GM18498 (cell line): Measurements from ENCODE around the gene SLC25A13.

Experiments
- ATAC-seq: cut with Tn5 transposase; IDR thresholded peaks from one replicate; pipeline ENCODE4 v1.9.1; 2021; ENCODE audit warnings: mild to moderate bottlenecking, moderate library complexity; ENCODE audit not compliant: unreplicated experiment

The SLC25A13 gene

GRCh38 chr7:96244992-96245292 is 77.0 kb downstream of the SLC25A13 start:
- no peak for ATAC-seq

DNA sequence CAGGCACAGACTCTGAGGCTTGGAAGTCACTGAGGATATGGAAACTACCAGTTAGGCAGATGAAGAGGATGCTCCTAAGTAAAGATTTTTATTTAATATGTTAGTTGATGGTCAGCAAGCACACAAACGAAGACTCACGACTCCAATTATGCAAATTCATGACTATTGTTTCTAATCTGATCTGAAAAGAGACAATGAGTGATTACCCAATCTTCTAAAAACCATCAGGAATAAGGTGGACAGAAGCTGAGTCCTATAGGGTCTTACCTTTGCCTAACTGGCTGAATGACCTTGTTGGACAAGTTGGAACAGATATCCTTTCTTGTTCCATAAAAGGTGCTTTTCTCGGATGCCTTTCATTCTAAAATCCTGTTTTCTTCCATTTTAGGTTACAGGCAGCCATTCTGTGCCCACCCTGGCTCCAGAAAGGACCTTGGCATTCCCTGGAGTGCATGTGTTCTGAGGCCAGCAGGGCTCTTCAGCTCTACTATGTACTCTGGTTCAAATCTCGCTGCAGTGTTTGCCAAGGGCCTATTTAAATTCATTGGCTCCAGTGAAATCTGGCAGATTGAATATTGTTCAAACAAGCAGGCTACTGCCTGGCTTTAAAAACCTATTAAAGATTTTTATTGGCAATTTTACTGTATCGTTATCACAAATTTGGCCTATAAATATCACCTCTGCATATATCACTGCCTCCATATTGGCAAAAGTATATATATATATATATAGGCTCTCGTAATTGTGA is 77.5 kb downstream of the SLC25A13 start:
- no peak for ATAC-seq

- ATAC-seq, result no peak
Observed at GRCh38 chr7:96243241-96243640, 78.7 kb downstream of the SLC25A13 start.

DNA sequence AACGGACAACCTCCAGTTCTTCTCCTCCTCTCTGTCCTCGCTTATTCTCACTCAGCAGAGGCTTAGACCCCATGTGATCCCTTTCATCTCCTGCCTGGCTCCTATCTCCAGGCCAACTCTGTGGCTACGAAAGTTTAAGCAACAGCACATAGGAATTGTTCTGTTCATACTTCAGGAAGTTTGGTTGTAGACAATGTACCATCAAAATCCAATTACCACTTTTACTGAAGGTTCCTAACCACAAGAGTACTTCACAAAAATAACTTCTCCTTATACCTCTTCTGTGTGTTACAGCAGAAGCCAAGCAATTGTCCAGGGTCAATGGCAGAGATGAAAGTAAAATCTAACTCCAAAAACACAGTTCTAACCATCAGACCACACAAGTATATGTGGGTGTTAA is 80.0 kb downstream of the SLC25A13 start:
- no peak for ATAC-seq

DNA sequence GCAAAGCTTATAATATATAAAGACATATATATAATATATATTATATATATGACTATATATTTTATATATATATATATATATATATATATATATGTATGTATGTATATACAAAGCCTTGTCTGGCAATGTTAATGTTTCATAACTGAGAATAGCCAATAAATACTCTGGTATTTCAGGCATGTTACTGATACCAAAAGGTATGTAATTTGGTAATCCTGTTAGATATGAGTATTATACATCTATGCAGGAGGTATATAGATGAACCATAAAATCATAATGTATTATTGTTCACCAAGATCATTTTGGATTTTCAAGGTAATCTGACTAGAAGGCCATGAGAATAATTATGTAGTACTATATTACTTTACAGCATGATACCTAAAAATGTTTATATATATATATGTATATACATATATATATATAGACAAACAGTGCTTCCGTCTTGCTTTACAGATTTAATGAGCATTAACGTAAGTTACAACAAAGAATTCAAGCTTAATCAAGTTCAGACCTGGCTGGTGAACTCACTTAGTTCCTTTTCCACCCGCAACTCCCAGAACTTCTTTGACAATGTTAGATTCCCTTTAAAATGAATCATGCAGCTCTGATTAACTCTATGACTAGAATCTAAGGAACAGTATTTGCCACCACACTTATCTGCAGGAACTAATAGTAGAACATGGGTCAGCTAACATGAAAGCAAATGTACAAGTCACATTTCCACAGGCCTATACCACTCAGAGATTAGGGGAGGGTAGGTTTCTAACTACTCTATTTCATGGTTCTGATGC is 82.7 kb downstream of the SLC25A13 start:
- no peak for ATAC-seq

GRCh38 chr7:96238474-96238873 is 83.4 kb downstream of the SLC25A13 start:
- ATAC-seq, result no peak

- no peak for ATAC-seq
Observed at GRCh38 chr7:96237040-96237439, 84.9 kb downstream of the SLC25A13 start.

GRCh38 chr7:96236198-96237039 is 85.5 kb downstream of the SLC25A13 start:
- no peak for ATAC-seq

DNA sequence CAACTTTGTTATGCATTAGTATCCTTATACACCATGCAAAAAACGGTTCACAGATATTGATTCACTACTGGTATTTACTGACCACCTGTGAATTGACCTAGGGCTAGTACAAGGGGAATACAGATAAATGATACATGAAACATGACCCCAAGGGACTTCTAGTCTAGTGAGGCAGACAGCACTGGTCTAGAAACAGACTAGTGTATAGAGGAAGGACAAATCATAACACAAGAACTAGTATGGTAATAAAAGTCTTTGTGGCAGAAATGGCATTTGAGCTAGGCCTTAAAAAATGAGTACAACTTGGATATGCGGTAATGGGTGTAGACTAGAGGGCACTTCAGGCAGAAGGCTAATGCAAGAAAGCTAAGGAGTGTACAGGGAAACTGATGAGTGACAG is 86.6 kb downstream of the SLC25A13 start:
- ATAC-seq, result no peak

- ATAC-seq, result no peak
Observed at GRCh38 chr7:96233528-96234154, 88.3 kb downstream of the SLC25A13 start.

DNA sequence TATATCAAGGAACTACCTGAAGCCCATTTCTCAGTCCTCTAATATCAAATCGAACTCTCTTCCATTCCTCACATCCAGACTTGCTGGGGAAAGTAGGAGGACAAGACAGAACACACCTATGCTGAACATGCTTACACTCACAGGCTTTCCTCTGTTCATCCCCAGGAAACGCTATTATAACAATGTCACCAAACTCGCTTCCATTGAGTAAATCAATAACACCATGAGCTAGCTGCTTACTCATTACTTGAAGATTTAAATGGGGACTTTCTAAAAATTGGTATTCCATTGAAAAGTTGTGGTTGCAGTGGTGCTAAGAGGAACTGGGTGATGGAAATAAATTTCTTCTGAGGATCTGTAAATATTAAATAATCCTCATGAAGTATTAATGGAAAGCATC is 88.8 kb downstream of the SLC25A13 start:
- ATAC-seq, result no peak

- no peak for ATAC-seq
Observed at GRCh38 chr7:96228760-96229159, 93.1 kb downstream of the SLC25A13 start.

- ATAC-seq, result no peak
Observed at GRCh38 chr7:96225251-96225650, 96.6 kb downstream of the SLC25A13 start.

DNA sequence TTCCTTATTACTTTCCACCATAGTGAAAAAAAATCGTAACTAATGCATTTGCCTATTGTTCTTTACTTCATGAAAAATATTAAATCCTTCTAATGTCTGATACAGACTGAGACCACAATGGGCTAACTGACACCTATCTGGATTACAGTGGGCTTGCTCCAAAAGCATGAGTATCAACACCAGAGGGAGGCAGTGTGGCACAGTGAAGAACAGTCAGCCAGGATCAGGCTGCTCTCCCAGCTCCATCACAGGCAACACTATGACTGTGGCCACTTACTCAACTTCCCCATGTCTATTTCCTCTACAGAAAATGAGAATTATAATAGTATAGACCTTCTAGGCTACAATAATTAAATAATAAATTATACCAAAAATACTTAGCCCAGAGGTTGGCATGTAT is 97.2 kb downstream of the SLC25A13 start:
- no peak for ATAC-seq

DNA sequence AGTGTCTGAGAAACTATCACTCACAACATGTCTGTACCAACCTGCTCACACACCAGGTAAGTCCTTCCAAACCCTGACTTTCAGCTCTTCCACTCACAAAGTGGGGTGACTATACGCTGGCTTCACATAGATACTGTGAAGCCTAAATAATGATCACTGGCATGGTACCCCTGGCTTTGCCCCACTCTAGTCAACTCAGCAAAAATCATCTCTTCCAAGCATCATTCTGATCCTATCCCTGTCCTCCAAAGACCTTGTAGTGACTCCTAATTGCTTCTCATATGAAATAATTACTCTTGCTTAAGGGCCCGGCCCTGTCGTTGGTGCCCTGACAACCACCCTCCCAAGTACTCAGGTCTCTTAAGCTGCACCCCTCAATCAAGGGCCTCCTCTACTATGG is 97.8 kb downstream of the SLC25A13 start:
- no peak for ATAC-seq

DNA sequence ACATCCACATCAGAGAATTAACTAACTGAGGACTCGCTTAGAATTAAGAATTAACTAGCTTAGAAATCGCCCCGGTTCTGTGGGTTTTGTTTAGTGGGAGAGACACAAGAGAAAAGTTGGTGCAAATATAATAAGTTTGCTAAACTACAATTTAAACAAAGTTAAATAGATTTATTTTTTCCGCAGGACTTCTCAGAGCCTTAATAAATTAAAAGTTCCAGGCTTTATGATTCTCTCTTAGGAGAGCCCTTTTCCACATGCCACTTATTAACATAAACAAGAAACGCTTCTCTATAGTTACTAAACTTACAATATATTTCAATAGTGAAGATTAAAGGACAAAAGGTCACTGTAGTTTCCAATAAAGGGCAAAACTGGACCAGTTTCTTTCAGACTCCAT is 100.0 kb downstream of the SLC25A13 start:
- ATAC-seq, result no peak

DNA sequence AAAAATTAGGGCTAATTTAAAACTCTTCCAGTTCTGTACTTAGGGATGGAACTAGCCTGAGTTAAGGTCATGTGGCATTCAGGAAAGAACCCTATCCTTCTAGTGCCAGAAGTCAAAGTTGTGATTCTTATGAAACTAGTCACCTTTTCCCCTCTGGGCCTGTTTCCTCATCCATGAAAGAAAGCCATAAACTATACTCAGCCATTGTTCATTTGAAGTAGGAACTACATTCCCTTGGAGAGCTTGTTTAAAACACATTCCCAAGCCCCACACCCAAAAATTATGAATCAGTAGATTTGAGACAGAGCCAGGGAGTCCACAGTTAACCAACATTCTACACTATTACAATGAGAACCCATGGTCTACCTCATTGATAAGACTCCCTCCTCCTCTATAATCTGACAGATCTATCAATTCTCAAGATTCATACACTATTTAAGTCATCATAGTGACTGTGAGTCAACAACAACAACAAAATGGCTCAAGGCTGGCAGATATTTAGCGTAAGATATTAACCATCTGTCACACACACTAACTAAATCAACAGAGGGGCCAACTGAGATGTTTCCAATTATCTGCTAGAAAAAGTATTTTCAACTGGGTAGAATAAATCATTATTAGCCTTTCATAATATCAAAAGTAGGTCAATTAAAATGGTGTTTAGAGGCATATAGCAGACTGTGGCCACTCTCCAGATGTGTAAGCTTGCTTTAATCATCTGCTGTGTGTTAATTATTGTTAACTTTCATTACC is 102.3 kb downstream of the SLC25A13 start:
- no peak for ATAC-seq

GRCh38 chr7:96218664-96219243 is 103.1 kb downstream of the SLC25A13 start:
- no peak for ATAC-seq

DNA sequence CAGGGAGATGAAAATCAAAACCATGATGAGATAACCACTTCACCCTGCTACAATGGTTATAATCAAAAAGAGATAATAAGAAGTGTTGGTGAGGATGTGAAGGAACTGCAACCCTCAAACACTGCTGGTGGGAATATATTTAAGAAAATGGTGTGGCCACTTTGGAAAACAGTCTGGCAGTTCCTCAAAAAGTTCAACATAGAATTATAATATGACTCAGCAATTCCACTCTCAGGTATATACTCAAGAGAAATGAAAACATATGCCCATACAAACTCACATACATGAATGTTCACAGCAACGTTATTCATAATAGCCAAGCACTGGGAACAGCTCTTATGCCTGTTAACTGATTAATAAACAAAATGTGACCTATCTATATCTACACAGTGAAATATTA is 104.8 kb downstream of the SLC25A13 start:
- no peak for ATAC-seq

GRCh38 chr7:96216373-96216772 is 105.5 kb downstream of the SLC25A13 start:
- no peak for ATAC-seq
